ENCODE results near the gene VSTM4. TPM values are rescaled to one million over a fixed set of nuclear protein-coding genes. Genes with fewer than 3 reads are reported as not detected.

The VSTM4 gene
- total and polyA plus RNA-seq, 2 experiments from 2014 or later: 9.0 to 10.2 TPM

DNA sequence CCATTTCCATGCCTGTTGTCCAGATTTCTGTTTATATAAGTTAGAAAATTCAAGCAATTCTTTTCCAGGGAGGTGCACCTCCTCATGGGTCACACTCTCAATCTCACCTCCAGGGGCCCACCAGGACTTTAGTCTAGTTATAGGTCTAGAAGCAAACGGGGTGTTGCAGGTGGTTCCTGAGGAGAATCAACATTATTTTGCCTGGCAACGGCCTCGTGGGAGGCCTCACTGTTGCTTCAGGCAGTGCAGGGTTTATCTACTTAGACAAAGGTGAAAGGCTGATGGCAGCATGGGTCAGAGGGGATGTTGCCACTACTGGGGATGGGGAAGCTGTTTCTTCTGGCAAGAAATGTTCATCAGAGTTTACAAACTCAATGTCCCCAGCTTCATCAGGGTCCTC, 119.0 kb downstream of the VSTM4 start:
- no peak overlapping the region for H2AFZ ChIP-seq
- H3K27ac ChIP-seq: no peak overlapping the region
- no peaks in the 10 kb centered on the region for H3K9me2 ChIP-seq (replicated peaks; ENCODE audit: insufficient read depth)
- H3K4me2 ChIP-seq: no peak overlapping the region
- no peaks in the 10 kb centered on the region for H3K4me1 ChIP-seq (ENCODE audit: insufficient read depth)
- no peaks in the 10 kb centered on the region for H3K79me2 ChIP-seq
- no peaks in the 10 kb centered on the region for H3K9me3 ChIP-seq (ENCODE audit: low read depth)
- no peaks in the 10 kb centered on the region for H4K20me1 ChIP-seq (ENCODE audit: insufficient read depth, poor library complexity, severe bottlenecking)
- no peak overlapping the region for H3K4me3 ChIP-seq
- H3K27me3 ChIP-seq: no peaks in the 10 kb centered on the region
- no peak for DNase-seq (ENCODE audit: low spot score)
- WGBS (ENCODE audit: low lambda C conversion rate, missing lambda C conversion rate): 42% methylated on average over 3 of the region's 3 CpGs
- H3K36me3 ChIP-seq (replicated peaks; ENCODE audit: insufficient read depth, low read depth): no peaks in the 10 kb centered on the region
- TF ChIP-seq, protein P1, sequence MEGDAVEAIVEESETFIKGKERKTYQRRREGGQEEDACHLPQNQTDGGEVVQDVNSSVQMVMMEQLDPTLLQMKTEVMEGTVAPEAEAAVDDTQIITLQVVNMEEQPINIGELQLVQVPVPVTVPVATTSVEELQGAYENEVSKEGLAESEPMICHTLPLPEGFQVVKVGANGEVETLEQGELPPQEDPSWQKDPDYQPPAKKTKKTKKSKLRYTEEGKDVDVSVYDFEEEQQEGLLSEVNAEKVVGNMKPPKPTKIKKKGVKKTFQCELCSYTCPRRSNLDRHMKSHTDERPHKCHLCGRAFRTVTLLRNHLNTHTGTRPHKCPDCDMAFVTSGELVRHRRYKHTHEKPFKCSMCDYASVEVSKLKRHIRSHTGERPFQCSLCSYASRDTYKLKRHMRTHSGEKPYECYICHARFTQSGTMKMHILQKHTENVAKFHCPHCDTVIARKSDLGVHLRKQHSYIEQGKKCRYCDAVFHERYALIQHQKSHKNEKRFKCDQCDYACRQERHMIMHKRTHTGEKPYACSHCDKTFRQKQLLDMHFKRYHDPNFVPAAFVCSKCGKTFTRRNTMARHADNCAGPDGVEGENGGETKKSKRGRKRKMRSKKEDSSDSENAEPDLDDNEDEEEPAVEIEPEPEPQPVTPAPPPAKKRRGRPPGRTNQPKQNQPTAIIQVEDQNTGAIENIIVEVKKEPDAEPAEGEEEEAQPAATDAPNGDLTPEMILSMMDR (IDR thresholded peaks at IDR 0.05; ENCODE audit: poor library complexity): no peak
- TF ChIP-seq EZH2phosphoT487 (IDR thresholded peaks at IDR 0.05; ENCODE audit: low read depth, severe bottlenecking, unreplicated experiment) (no peak), EZH2 (IDR thresholded peaks at IDR 0.05; ENCODE audit: borderline replicate concordance) (no peak)

DNA sequence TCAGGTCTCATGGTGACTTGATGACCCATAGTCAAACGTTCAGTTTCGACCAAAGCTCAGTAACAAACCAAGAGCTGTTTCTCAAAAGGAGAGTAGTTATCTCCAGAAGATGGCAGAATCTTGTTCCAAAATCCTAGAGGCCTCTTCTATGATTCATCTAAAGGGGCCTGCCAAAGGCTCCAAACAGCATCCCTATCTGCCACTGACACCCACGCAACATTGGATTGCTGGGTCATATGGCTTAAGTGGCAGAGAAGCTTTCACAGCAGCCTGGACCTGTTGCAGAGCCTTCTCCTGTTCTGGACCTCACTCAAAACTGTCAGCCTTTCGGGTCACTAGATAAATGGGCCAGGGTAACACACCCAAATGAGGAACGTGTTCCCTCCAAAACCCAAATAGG, 121.7 kb downstream of the VSTM4 start:
- Histone ChIP-seq H3K27ac (no peak overlapping the region), H3K27me3 (no peaks in the 10 kb centered on the region), H4K20me1 (ENCODE audit: insufficient read depth, poor library complexity, severe bottlenecking) (no peaks in the 10 kb centered on the region), H3K36me3 (replicated peaks; ENCODE audit: insufficient read depth, low read depth) (no peaks in the 10 kb centered on the region), H3K79me2 (no peaks in the 10 kb centered on the region), H3K4me3 (no peak overlapping the region), H3K4me2 (no peak overlapping the region), H3K9me3 (ENCODE audit: low read depth) (no peaks in the 10 kb centered on the region), H3K9me2 (replicated peaks; ENCODE audit: insufficient read depth) (no peaks in the 10 kb centered on the region), H2AFZ (no peak overlapping the region), H3K4me1 (ENCODE audit: insufficient read depth) (no peaks in the 10 kb centered on the region)
- whole genome bisulfite sequencing (ENCODE audit: low lambda C conversion rate, missing lambda C conversion rate): 89% methylated on average over 5 of the region's 5 CpGs
- TF ChIP-seq EZH2phosphoT487 (IDR thresholded peaks at IDR 0.05; ENCODE audit: low read depth, severe bottlenecking, unreplicated experiment) (no peak), EZH2 (IDR thresholded peaks at IDR 0.05; ENCODE audit: borderline replicate concordance) (no peak)
- TF ChIP-seq, protein P1 (IDR thresholded peaks at IDR 0.05; ENCODE audit: poor library complexity): no peak
- no peak for DNase-seq (ENCODE audit: low spot score)

DNA sequence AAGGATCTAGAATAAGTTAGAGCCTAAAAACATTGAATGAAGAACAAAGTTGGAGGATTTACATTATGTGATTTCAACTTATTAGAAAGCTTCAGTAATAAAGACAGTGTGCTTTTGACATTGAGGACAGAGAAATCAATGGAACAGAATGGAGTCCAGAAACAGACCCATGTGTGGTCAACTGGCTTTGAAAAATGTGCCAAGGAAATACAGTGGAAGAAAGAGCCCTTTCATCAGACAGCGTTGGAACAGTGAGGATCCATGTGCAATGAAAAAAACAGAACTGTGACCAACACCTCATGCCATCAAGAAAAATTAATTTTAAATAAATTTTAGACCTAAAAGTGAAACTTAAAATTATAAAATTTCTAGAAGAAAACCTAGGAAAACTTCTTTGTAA, 125.1 kb downstream of the VSTM4 start:
- H3K4me2 ChIP-seq: no peak overlapping the region
- H3K9me3 ChIP-seq (ENCODE audit: low read depth): no peaks in the 10 kb centered on the region
- no peak for DNase-seq (ENCODE audit: low spot score)
- no peak overlapping the region for H3K27ac ChIP-seq
- no peaks in the 10 kb centered on the region for H3K27me3 ChIP-seq
- H3K4me1 ChIP-seq (ENCODE audit: insufficient read depth): no peaks in the 10 kb centered on the region
- H3K4me3 ChIP-seq: no peak overlapping the region
- H3K79me2 ChIP-seq: no peaks in the 10 kb centered on the region
- H3K9me2 ChIP-seq (replicated peaks; ENCODE audit: insufficient read depth): no peaks in the 10 kb centered on the region
- H2AFZ ChIP-seq: no peak overlapping the region
- H4K20me1 ChIP-seq (ENCODE audit: insufficient read depth, poor library complexity, severe bottlenecking): no peaks in the 10 kb centered on the region
- H3K36me3 ChIP-seq (replicated peaks; ENCODE audit: insufficient read depth, low read depth): no peaks in the 10 kb centered on the region
- TF ChIP-seq, protein P1 (IDR thresholded peaks at IDR 0.05; ENCODE audit: poor library complexity): no peak
- TF ChIP-seq EZH2 (IDR thresholded peaks at IDR 0.05; ENCODE audit: borderline replicate concordance) (no peak), EZH2phosphoT487 (IDR thresholded peaks at IDR 0.05; ENCODE audit: low read depth, severe bottlenecking, unreplicated experiment) (no peak)
- 92% methylated on average over 1 of the region's 1 CpG for WGBS (ENCODE audit: low lambda C conversion rate, missing lambda C conversion rate)

All from hepatocyte (in vitro differentiated cells).